K562 (cell line): ENCODE results near the gene ERI2. TPM values are rescaled to one million over a fixed set of nuclear protein-coding genes. Genes with fewer than 3 reads are reported as not detected.

Experiments used
- BHLHE40 ChIP-seq: IDR thresholded peaks from 2 replicates; pipeline ENCODE4 v1.6.1; 2011; ENCODE audit warnings: low read length, improper control_type of control experiment
- CREM ChIP-seq: IDR thresholded peaks from 2 replicates; pipeline ENCODE4 v1.6.1; 2014; ENCODE audit warnings: antibody characterized with exemption, low read depth
- DMBX1 ChIP-seq: fragments of 250-450 bp; sonication (Bioruptor Pico); IDR thresholded peaks from 2 replicates; pipeline ENCODE4 v1.8.0; 2022; ENCODE audit warnings: inconsistent platforms, mild to moderate bottlenecking, moderate library complexity, borderline replicate concordance
- GTF2A2 ChIP-seq: IDR thresholded peaks from 2 replicates; pipeline ENCODE4 v1.6.1; 2016; ENCODE audit warnings: mild to moderate bottlenecking, missing genetic modification characterization, missing compliant biosample characterization
- HCFC1 ChIP-seq: IDR thresholded peaks from 2 replicates; pipeline ENCODE4 v1.6.1; 2012; ENCODE audit warnings: low read depth, low read length, improper control_type of control experiment
- HLTF ChIP-seq: fragments of 450-650 bp; IDR thresholded peaks from 2 replicates; pipeline ENCODE4 v1.6.1; 2016
- HMG20B ChIP-seq: fragments of 250-450 bp; sonication (Bioruptor Pico); IDR thresholded peaks from 2 replicates; pipeline ENCODE4 v1.5.0; 2021; ENCODE audit warnings: mild to moderate bottlenecking
- PRPF4 ChIP-seq: fragments of 200-400 bp; formaldehyde crosslinking; IDR thresholded peaks from one replicate; pipeline ENCODE4 v1.6.1; 2017; ENCODE audit warnings: low read length, low read depth, mild to moderate bottlenecking; ENCODE audit not compliant: insufficient read depth, poor library complexity, severe bottlenecking
- WHSC1 ChIP-seq: IDR thresholded peaks from one replicate; pipeline ENCODE4 v1.6.1; 2012; ENCODE audit warnings: low read length, control low read depth, inconsistent platforms
- ZNF24 ChIP-seq: fragments of 450-650 bp; IDR thresholded peaks from 2 replicates; pipeline ENCODE4 v1.6.1; 2016
- ZNF3 ChIP-seq: fragments of 250-450 bp; sonication (Bioruptor Pico); IDR thresholded peaks from 2 replicates; pipeline ENCODE4 v1.5.0; 2021; ENCODE audit warnings: mild to moderate bottlenecking, moderate library complexity
- polyA plus RNA-seq, 8 experiments: library from polyadenylated mRNA; depleted of rRNA in 4 of 8; stranded (reverse) in 5 of 8; unstranded in 3 of 8; fragments of >200 nt; fragmentation: Nextera tagmentation in 2 of 8; fragmentation: Illumina TruSeq in 1 of 8; extraction: Ambion mirVana in 2 of 8; extraction: Trizol in 1 of 8; gene quantifications; 2 replicates each; pipeline versions ENCODE4 v1.2.1 to v1.2.3, GENCODE V29; 2011 to 2014; ENCODE audit warnings: inconsistent platforms in 1 of 8, missing spikeins in 1 of 8
- total RNA-seq, 7 experiments: library from RNA; depleted of rRNA in 6 of 7; stranded (reverse); fragments of >200 nt in 6 of 7; fragmentation: Illumina TruSeq in 2 of 7; extraction: Trizol in 2 of 7; gene quantifications; 2 replicates each; pipeline versions ENCODE4 v1.2.1 to v1.2.3, GENCODE V29; 2011 to 2021; ENCODE audit warnings: low replicate concordance in 1 of 7
- TF ChIP-seq, protein P1 (sequence below): fragments of 200-600 bp; sonication (generic); IDR thresholded peaks from one replicate; pipeline ENCODE4 v1.6.1; 2012; ENCODE audit warnings: mild to moderate bottlenecking, low read depth, low read length, inconsistent platforms
- TF ChIP-seq, protein P2 (sequence below): sonication (generic); IDR thresholded peaks from 2 replicates; pipeline ENCODE4 v1.6.1; 2016
- TF ChIP-seq, protein P3 (sequence below): fragments of 150-350 bp; IDR thresholded peaks from 2 replicates; pipeline ENCODE4 v1.6.1; 2014; ENCODE audit warnings: low read depth, mild to moderate bottlenecking, low read length, borderline replicate concordance

Gene ERI2
- total and polyA plus RNA-seq, 9 of the 15 experiments (the other 6 are each of a cell fraction or from before 2014, with no cell fraction given) = 23.3 to 57.0 (median 48.1) TPM

DNA sequence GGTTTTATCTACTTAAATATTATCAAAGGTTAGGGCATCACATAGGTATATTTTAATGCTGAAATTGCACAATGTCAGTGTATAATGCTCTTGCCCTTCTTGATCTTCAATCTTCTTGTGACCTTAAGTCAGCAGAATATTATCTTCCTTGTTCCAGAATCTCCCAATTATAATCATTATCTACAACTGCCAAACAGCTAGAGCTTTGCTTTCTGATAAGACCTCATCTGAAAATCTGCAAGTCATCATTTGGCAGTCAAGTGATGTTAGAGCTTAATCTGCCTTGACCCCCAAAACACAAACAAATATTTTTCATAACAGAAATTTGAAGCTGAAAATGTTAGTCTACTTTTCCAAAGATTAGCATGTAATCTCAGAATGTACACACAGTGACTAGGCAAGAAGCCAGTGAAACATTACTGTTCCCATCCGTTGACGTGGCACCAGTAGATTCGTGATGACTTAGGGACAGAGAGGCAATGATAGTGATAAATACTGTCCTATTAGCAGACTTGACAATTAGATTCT lies 19.8 kb upstream of the ERI2 start (continued):
- TF ChIP-seq, protein P1, sequence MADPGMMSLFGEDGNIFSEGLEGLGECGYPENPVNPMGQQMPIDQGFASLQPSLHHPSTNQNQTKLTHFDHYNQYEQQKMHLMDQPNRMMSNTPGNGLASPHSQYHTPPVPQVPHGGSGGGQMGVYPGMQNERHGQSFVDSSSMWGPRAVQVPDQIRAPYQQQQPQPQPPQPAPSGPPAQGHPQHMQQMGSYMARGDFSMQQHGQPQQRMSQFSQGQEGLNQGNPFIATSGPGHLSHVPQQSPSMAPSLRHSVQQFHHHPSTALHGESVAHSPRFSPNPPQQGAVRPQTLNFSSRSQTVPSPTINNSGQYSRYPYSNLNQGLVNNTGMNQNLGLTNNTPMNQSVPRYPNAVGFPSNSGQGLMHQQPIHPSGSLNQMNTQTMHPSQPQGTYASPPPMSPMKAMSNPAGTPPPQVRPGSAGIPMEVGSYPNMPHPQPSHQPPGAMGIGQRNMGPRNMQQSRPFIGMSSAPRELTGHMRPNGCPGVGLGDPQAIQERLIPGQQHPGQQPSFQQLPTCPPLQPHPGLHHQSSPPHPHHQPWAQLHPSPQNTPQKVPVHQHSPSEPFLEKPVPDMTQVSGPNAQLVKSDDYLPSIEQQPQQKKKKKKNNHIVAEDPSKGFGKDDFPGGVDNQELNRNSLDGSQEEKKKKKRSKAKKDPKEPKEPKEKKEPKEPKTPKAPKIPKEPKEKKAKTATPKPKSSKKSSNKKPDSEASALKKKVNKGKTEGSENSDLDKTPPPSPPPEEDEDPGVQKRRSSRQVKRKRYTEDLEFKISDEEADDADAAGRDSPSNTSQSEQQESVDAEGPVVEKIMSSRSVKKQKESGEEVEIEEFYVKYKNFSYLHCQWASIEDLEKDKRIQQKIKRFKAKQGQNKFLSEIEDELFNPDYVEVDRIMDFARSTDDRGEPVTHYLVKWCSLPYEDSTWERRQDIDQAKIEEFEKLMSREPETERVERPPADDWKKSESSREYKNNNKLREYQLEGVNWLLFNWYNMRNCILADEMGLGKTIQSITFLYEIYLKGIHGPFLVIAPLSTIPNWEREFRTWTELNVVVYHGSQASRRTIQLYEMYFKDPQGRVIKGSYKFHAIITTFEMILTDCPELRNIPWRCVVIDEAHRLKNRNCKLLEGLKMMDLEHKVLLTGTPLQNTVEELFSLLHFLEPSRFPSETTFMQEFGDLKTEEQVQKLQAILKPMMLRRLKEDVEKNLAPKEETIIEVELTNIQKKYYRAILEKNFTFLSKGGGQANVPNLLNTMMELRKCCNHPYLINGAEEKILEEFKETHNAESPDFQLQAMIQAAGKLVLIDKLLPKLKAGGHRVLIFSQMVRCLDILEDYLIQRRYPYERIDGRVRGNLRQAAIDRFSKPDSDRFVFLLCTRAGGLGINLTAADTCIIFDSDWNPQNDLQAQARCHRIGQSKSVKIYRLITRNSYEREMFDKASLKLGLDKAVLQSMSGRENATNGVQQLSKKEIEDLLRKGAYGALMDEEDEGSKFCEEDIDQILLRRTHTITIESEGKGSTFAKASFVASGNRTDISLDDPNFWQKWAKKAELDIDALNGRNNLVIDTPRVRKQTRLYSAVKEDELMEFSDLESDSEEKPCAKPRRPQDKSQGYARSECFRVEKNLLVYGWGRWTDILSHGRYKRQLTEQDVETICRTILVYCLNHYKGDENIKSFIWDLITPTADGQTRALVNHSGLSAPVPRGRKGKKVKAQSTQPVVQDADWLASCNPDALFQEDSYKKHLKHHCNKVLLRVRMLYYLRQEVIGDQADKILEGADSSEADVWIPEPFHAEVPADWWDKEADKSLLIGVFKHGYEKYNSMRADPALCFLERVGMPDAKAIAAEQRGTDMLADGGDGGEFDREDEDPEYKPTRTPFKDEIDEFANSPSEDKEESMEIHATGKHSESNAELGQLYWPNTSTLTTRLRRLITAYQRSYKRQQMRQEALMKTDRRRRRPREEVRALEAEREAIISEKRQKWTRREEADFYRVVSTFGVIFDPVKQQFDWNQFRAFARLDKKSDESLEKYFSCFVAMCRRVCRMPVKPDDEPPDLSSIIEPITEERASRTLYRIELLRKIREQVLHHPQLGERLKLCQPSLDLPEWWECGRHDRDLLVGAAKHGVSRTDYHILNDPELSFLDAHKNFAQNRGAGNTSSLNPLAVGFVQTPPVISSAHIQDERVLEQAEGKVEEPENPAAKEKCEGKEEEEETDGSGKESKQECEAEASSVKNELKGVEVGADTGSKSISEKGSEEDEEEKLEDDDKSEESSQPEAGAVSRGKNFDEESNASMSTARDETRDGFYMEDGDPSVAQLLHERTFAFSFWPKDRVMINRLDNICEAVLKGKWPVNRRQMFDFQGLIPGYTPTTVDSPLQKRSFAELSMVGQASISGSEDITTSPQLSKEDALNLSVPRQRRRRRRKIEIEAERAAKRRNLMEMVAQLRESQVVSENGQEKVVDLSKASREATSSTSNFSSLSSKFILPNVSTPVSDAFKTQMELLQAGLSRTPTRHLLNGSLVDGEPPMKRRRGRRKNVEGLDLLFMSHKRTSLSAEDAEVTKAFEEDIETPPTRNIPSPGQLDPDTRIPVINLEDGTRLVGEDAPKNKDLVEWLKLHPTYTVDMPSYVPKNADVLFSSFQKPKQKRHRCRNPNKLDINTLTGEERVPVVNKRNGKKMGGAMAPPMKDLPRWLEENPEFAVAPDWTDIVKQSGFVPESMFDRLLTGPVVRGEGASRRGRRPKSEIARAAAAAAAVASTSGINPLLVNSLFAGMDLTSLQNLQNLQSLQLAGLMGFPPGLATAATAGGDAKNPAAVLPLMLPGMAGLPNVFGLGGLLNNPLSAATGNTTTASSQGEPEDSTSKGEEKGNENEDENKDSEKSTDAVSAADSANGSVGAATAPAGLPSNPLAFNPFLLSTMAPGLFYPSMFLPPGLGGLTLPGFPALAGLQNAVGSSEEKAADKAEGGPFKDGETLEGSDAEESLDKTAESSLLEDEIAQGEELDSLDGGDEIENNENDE = no peak
- TF ChIP-seq CREM (peak; percentile 82), HMG20B (no peak), WHSC1 (no peak), GTF2A2 (tag) (no peak), HLTF (no peak), DMBX1 (CRISPR knock-in tag) (peak; percentile 58; the same call in 1 of the 2 replicates), PRPF4 (no peak), HCFC1 (no peak), ZNF24 (no peak), ZNF3 (CRISPR knock-in tag) (no peak), BHLHE40 (no peak)
- TF ChIP-seq, protein P2, sequence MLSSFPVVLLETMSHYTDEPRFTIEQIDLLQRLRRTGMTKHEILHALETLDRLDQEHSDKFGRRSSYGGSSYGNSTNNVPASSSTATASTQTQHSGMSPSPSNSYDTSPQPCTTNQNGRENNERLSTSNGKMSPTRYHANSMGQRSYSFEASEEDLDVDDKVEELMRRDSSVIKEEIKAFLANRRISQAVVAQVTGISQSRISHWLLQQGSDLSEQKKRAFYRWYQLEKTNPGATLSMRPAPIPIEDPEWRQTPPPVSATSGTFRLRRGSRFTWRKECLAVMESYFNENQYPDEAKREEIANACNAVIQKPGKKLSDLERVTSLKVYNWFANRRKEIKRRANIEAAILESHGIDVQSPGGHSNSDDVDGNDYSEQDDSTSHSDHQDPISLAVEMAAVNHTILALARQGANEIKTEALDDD = peak; percentile 65; the same call in 1 of the 2 replicates
- TF ChIP-seq, protein P3, sequence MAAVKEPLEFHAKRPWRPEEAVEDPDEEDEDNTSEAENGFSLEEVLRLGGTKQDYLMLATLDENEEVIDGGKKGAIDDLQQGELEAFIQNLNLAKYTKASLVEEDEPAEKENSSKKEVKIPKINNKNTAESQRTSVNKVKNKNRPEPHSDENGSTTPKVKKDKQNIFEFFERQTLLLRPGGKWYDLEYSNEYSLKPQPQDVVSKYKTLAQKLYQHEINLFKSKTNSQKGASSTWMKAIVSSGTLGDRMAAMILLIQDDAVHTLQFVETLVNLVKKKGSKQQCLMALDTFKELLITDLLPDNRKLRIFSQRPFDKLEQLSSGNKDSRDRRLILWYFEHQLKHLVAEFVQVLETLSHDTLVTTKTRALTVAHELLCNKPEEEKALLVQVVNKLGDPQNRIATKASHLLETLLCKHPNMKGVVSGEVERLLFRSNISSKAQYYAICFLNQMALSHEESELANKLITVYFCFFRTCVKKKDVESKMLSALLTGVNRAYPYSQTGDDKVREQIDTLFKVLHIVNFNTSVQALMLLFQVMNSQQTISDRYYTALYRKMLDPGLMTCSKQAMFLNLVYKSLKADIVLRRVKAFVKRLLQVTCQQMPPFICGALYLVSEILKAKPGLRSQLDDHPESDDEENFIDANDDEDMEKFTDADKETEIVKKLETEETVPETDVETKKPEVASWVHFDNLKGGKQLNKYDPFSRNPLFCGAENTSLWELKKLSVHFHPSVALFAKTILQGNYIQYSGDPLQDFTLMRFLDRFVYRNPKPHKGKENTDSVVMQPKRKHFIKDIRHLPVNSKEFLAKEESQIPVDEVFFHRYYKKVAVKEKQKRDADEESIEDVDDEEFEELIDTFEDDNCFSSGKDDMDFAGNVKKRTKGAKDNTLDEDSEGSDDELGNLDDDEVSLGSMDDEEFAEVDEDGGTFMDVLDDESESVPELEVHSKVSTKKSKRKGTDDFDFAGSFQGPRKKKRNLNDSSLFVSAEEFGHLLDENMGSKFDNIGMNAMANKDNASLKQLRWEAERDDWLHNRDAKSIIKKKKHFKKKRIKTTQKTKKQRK = no peak
